ENCODE data around the gene GNAI3. TPM values are rescaled to one million over a fixed set of nuclear protein-coding genes. Genes with fewer than 3 reads are reported as not detected.

GNAI3 gene
- total and polyA plus RNA-seq, 2 of the 13 experiments (the other 11 are each of a cell fraction or from before 2014, with no cell fraction given) = 4.3 to 9.0 TPM

DNA sequence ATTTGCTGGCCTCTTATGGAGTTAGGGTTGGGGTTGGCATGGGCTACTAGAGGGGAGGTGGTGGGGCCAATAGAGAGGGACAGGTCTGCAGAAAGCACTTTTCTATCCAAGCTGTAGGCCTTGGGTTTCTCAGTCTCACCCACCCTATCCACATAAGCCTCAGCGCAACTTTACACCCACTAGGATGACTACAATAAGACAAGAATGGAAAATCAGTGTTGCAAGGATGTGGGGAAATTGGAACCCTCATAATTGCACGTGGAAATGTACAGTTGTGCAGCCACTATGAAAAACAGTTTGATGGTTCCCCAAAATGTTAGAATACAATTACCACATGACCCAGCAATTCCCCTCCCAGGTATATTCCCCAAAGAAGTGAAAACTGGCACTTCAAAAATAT is 93.4 kb downstream of the GNAI3 start:
- Histone ChIP-seq H3K4me1 (ENCODE audit: insufficient read depth, low read length) (peaks cover 27% of the 10 kb centered on the region), H3K4me3 (replicated peaks in 1 of 3; ENCODE audit: insufficient read depth in 1 of 3, low read depth in 2 of 3, low read length in 3 of 3) (no peak overlapping the region), H3K27me3 (ENCODE audit: control insufficient read depth in 1 of 2, insufficient read depth in 2 of 2, low read length in 2 of 2) (0 out of 5 replicates have a peak, but pooled peaks cover 0 to 3% of the 10 kb centered on the region in 2 experiments), H3K9me3 (ENCODE audit: low read length) (no peaks in the 10 kb centered on the region), H2AFZ (ENCODE audit: low read length) (no peak overlapping the region), H3K27ac (ENCODE audit: extremely low read length, insufficient read depth, low read length) (no peak overlapping the region), H3K79me2 (ENCODE audit: insufficient read depth, low read length) (no peaks in the 10 kb centered on the region), H3K4me2 (ENCODE audit: low read depth, low read length) (no peak overlapping the region), H3K9ac (ENCODE audit: insufficient read depth, low read depth, low read length) (no peak overlapping the region), H4K20me1 (ENCODE audit: insufficient read depth, low read length) (no peaks in the 10 kb centered on the region), H3K36me3 (replicated peaks in 1 of 2; ENCODE audit: control insufficient read depth in 1 of 2, insufficient read depth in 2 of 2, low read length in 2 of 2) (no peaks in the 10 kb centered on the region)
- ATAC-seq (no peak), FAIRE-seq (no peak), DNase-seq (ENCODE audit: low spot score) (no peak)
- intact Hi-C loops (cut with micrococcal nuclease; ENCODE audit: unreplicated experiment) (loop anchor here (2.0 to 5.0 kb wide), 2 partner anchors 63 to 350 kb away; no protein-coding TSS in a partner anchor), in situ Hi-C loops (cut with HindIII; ENCODE audit: extremely low pct_ligation_motif_present, low pct_unique_long_range_greater_than_20kb) (loop anchor here (5.0 to 10.0 kb wide), 3 partner anchors 65 to 343 kb away; partner anchors contain the start of gene AHCYL1)
- WGBS (ENCODE audit: low lambda C conversion rate) = 50% methylated on average over 2 of the region's 2 CpGs
- POLR2A ChIA-PET = interaction anchor here (3.8 kb wide), 1 partner anchor 93 kb away, joined by 23 read pairs; the partner anchor contains the start of gene GNAI3
- no TSS peak for BruUV-seq (replicated peaks)
- CTCF ChIA-PET (ENCODE audit: low intra/inter-chr PET ratio, low total read pairs) = interaction anchor here (2.6 kb wide), 1 partner anchor 132 kb away, joined by 26 read pairs; no protein-coding TSS in a partner anchor
- no peak for TF ChIP-seq ZNF503 (CRISPR knock-in tag; IDR thresholded peaks at IDR 0.05)
- TF ChIP-seq MYPOP (CRISPR knock-in tag; IDR thresholded peaks at IDR 0.05) = no peak
- no peak for TF ChIP-seq PHB2 (IDR thresholded peaks at IDR 0.05; ENCODE audit: partially characterized antibody)

DNA sequence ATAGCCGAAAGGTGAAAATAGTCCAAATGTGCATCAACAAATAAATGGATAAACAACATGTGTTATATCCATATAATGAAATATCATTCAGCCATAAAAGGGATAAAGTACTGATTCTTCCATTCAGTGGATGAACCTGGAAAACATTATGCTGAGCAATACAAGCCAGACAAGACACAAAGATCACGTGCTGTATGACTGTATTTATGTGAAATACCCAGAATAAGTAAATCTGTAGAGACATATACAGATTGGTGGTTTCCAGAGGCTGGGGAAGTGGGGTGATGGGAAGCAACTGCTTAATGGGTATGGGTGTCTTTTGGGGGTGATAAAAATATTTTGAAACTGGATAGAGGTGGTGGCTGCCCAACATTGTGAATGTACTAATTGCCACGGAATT is 94.2 kb downstream of the GNAI3 start:
- Histone ChIP-seq H3K79me2 (ENCODE audit: insufficient read depth, low read length) (no peaks in the 10 kb centered on the region), H3K36me3 (replicated peaks in 1 of 2; ENCODE audit: control insufficient read depth in 1 of 2, insufficient read depth in 2 of 2, low read length in 2 of 2) (no peaks in the 10 kb centered on the region), H2AFZ (ENCODE audit: low read length) (no peak overlapping the region), H4K20me1 (ENCODE audit: insufficient read depth, low read length) (no peaks in the 10 kb centered on the region), H3K4me2 (ENCODE audit: low read depth, low read length) (no peak overlapping the region), H3K4me1 (ENCODE audit: insufficient read depth, low read length) (peaks cover 23% of the 10 kb centered on the region), H3K27ac (ENCODE audit: extremely low read length, insufficient read depth, low read length) (no peak overlapping the region), H3K9ac (ENCODE audit: insufficient read depth, low read depth, low read length) (no peak overlapping the region), H3K27me3 (ENCODE audit: control insufficient read depth in 1 of 2, insufficient read depth in 2 of 2, low read length in 2 of 2) (0 out of 5 replicates have a peak, but pooled peaks cover 0 to 3% of the 10 kb centered on the region in 2 experiments), H3K9me3 (ENCODE audit: low read length) (no peaks in the 10 kb centered on the region), H3K4me3 (replicated peaks in 1 of 3; ENCODE audit: insufficient read depth in 1 of 3, low read depth in 2 of 3, low read length in 3 of 3) (no peak overlapping the region)
- in situ Hi-C loops (cut with HindIII; ENCODE audit: extremely low pct_ligation_motif_present, low pct_unique_long_range_greater_than_20kb) (loop anchor here (5.0 to 10.0 kb wide), 3 partner anchors 65 to 342 kb away; partner anchors contain the start of gene AHCYL1), intact Hi-C loops (cut with micrococcal nuclease; ENCODE audit: unreplicated experiment) (loop anchor here (1.0 to 5.0 kb wide), 3 partner anchors 62 to 350 kb away; no protein-coding TSS in a partner anchor)
- ATAC-seq (no peak), DNase-seq (ENCODE audit: low spot score) (no peak), FAIRE-seq (no peak)
- ChIA-PET POLR2A (no interaction called here), CTCF (ENCODE audit: low intra/inter-chr PET ratio, low total read pairs) (interaction anchor here (1.2 to 2.6 kb wide), 5 partner anchors 61 to 133 kb away, joined by 3 to 26 read pairs (median 11); partner anchors contain the start of gene GNAI3)
- TF ChIP-seq MED8 (CRISPR knock-in tag; IDR thresholded peaks at IDR 0.05; ENCODE audit: insufficient replicate concordance) = no peak
- no peak for TF ChIP-seq REL (CRISPR knock-in tag; conservative IDR thresholded peaks at IDR 0.05)
- no peak for TF ChIP-seq EED (CRISPR knock-in tag; IDR thresholded peaks at IDR 0.05)
- WGBS (ENCODE audit: low lambda C conversion rate) = 12% methylated on average over 3 of the region's 3 CpGs
- no TSS peak for BruUV-seq (replicated peaks)
